GM21447 (cell line): ENCODE measurements around the gene ESYT3.
"Not testable (repeated sequence)": the region's sequence is repeated elsewhere in the genome, so short reads cannot be mapped to it uniquely, and the experiment has no call there.

ENCODE experiments used
- ATAC-seq: cut with Tn5 transposase; IDR thresholded peaks from one replicate; pipeline ENCODE4 v1.9.1; 2021; ENCODE audit not compliant: unreplicated experiment

Gene ESYT3

DNA sequence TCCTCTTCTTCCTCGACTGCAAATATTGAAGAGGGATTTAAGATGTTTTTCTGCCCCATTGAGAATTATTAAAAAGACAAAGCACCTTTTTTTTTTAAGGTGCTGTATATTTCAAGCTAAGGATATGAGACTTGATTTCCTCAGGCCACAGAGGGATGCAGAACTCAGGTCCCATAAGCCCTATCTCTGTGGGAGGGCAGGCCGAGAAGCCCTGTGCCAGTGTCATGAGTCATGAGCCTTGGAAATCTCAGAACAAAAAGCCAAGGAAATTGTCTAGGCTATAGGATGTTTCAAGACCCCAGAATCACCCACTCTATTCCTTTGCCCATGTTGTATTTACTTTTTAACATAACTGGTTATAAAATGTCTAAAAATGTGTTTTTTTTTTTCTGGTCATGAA is 7.3 kb downstream of the ESYT3 start:
- ATAC-seq: no peak

DNA sequence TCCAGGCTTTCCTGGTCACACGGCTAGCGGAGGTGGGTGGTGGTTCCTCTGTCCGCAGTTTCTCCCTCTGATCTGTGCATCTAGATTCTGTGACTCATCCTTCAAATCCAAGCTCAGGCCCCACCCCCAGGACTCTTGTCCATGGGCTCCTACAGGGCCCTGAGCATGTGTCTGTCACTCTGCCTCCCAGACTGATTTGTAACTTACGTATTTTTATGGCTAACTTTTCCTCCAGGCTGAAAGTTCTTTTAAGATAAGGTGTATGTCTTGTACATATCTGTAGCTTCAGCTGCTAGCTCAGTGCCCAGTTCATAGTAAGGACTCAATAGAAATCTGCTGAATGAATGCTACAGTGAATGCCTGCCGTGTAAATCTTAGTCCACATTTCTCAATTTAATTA is 8.0 kb downstream of the ESYT3 start:
- ATAC-seq: no peak

DNA sequence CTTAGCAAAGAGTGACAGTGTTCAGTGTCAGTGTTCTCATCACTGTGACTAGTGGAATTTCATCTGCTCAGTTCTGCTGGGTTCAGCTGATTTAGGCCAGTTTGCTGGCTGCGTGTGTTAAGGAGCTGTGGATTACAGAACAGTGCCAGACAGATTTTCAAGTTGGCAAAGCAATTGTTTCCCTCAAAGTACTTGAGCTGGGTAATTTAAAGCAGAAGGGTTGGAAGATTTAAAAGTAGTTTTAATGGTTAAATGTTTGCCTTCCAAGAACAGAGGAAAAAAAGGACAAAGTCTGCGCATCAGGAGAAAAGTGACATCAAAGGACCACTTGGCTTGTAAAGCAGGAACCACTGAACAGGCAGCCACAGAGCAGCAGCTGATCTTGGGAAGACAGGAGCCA is 8.7 kb downstream of the ESYT3 start:
- ATAC-seq: no peak

DNA sequence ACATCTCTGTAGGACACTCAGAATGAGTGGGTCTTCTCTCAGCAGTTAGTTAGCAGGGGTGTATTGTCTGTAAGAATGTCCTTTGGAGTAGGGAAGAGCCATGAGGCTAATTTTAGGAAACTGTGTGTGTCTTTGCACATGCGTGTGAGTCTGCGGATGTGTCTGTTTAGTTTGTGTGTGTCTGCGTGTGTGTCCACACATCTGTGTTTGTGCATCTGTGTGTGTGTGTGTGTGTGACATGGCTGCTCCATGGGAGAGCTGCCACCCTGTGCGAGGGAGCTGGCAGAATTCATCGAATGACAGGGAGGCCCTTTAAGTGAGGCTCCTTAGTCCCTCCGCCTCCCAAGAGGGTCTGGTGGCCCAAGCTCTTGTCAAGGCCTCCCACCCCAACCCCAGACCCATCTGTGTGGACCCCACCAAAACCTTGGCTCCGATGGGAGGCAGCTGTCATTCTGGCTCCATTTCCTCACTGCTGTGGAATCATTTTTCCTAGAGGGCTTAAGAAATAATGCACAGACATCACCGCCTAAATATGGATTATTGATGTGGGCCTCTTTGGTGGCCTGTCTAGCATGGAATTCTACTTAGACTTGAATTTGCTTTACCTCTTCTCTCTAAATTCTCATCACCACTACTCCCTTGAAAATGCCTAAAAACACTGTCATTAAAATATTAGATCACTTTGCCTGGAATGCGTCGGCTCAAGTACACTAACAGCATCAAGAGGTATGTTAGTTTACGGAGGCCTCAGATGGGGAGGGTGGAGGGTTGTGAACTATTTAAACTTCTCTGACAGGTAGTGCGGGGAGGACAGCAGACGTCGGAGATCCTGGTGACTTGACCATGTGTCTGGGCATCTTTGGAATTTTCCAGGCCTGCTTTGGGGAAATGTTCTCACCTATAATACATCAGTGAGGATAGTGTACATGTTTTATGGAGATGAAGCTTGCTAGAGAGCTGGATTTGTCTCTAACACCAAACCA is 9.4 kb downstream of the ESYT3 start:
- no peak for ATAC-seq

DNA sequence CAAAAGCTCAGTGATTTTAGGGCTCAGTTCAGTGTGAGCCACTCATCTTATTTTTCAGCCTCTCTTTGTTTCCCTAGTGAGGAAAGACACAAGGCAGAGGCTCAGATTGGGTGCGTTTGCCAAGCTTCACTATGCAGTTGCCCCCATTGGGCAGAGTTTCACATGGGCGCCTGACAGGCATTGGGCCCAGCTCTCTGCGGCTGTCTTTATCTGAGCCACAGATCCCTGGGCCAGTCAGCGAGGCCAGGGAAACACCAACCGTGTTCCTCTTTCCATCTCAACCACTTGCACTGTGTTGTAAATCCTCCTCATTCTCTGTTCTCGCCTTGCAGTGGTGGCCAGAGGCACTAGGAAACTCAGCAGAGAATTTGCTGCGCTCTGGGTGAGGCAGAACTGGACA is 10.8 kb downstream of the ESYT3 start:
- ATAC-seq: no peak

DNA sequence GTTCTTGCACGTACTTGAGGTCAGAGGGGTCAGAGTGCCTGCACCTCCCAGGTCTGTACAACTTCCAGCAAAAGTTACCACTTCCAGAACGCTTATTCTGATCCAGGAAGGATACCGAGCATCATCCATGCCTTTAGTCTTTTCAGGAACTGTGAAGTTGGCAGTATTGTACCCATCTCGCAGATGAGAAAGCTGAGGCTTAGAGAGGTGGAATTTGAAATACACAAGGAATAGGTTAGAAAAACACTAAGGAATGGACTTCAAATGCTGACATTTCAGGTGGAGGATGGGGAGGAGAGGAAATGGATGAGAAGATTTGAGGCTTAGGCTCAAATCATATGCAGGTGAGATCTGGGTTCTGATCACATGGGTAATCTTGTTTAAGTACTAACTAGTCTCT is 11.2 kb downstream of the ESYT3 start:
- ATAC-seq: no peak

DNA sequence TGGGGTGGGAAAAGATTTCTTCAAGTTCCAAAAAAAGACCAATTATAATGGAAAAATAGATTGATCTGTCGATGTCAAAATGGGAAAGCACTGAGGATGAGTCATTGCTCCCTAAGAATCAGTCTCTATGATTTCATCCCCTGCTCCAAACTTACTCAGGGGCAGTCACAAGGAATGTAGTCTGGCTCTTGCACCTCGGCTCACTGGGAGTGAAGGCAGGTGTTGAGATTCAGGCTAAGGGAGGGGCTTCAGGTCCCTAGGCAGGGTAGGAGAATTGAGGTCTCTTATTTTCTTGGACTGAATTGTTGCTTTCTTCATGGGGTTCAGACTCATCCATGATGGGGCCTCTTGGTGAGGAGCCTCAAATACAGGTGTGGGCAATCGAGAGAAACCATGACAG is 14.2 kb downstream of the ESYT3 start:
- ATAC-seq: no peak

DNA sequence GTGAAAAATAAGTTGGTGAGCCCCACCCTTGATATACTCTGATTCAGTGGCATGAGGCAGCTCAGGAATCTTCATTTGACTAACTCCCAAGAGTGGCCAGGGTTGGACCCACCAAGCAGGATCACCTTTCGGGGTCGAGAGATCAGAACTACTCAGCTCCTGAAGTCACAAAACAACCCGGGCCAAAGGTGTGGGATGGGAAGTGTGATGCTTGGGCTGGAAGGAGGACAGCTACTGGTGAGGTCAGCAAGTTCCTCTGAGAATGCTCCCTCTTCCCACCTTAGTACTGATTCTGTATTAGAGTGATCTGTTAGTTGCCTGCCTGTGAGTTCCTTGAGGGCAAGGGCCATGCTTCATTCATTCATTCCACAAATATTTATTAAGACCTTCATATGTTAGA is 15.1 kb downstream of the ESYT3 start:
- no peak for ATAC-seq

DNA sequence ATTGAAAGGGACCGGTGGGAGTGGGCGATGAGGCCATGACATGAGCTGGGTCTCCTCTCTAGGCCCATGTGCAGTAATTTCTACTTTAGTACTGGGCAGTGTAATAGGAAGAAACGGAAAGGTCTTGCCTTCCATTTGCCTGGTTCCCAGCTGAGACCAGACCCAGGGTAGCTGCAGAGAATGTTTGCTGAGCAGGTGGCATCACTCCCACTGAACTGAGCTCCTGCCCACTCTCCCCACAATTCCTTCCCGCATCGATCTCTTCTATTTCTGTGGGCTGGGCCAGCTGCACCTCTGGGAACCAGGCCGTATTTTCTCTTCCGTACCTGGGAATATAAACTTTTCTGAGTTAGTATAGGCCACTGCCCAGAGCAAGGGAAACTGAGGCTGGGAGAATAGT is 15.8 kb downstream of the ESYT3 start:
- ATAC-seq: no peak

DNA sequence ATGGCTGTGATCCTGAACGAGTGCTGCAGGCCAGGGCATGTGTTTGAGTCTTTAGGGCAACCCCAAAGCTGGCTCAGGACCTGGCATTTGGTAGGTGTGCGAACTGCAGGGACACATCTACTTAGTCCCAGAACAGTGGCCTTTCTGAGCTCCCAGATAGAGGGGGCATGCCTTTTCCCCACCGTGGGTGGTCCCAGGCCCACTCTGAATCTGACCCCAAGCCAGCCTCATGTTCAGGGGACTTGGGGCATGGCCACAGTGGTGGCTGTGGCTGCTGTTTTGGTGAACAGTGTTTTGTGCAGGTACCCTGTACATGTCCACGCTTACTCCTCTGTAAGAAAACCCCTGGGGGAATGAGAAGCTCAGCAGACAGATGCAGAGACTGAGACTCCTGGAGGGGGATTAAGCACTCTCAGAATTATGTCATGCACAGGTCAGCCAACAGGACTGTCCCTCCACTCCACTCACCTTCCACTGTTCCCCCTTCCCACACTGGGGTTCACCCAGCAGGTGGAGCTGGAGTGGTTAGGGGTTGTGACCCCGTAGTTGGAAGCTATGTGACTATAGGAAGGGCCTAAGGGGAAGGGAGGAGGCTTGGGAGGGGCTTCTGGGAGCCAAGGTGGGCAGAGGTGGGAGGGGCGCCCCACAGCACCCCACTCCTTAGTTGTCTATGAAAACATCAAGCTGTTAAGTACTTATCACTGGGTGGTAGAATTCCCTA is 16.4 kb downstream of the ESYT3 start:
- ATAC-seq: no peak

DNA sequence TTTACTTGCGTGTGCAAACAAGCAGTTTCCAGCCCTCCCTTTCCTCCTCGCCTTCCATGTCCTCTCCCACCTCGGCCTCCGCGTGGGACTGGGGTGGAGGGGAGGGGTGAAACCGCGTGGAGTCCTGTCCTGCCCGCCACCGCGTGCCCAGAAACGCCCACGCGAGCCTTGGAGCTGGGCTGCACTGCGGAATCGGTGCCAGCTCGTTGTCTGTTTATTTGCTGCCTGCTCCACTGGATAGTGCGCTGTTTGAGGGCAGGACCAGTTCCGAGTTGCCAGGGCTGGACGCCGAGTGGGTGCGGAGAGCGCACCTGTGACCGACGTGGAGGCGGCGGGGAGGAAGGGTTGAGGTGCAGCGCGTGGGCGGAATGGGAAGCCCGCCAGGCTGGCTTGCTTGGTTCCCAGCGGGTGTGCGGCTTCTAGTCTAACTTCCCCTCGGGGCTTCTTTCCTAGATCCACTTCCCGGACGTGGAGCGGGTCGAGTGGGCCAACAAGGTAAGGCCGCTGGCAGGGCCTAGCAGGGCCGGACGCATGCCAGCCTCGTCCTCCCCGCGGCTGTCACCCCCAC is 17.3 kb downstream of the ESYT3 start:
- no peak for ATAC-seq

DNA sequence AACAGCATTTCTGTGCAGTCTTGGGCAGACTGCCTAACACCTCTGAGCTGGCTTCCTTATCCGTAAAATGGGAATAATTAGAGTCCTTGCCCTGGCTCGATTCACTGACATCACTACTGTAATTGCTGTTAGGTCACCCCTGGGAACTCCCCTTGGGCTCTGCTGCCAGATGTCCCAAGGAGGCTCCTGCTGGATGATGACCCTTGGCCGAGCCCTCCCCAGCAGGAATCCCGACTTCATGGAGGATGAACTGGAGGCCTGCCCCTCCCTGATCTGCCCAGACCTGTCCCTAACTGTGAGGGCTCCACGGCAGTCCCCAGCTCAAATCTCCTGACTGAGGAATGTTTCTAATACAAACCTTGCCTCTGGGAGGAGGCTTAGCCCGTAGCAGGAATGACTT is 18.0 kb downstream of the ESYT3 start:
- no peak for ATAC-seq

DNA sequence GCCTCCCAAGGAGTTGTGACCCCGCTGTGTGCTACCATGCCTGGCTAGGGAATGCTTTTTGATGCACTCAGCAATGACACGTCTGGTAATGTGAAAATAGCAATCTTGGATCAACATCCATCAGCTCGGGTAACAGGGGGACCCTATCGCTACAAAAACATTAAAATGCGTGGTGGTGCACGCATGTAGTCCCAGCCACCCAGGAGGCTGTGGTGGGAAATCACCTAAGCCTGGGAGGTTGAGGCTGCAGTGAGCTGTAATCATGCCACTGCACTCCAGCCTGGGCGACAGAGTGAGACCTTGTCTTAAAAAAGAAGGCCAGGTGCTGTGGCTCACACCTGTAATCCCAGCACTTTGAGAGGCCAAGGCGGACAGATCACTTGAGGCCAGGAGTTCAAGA is 19.5 kb downstream of the ESYT3 start:
- ATAC-seq: not testable (repeated sequence)

DNA sequence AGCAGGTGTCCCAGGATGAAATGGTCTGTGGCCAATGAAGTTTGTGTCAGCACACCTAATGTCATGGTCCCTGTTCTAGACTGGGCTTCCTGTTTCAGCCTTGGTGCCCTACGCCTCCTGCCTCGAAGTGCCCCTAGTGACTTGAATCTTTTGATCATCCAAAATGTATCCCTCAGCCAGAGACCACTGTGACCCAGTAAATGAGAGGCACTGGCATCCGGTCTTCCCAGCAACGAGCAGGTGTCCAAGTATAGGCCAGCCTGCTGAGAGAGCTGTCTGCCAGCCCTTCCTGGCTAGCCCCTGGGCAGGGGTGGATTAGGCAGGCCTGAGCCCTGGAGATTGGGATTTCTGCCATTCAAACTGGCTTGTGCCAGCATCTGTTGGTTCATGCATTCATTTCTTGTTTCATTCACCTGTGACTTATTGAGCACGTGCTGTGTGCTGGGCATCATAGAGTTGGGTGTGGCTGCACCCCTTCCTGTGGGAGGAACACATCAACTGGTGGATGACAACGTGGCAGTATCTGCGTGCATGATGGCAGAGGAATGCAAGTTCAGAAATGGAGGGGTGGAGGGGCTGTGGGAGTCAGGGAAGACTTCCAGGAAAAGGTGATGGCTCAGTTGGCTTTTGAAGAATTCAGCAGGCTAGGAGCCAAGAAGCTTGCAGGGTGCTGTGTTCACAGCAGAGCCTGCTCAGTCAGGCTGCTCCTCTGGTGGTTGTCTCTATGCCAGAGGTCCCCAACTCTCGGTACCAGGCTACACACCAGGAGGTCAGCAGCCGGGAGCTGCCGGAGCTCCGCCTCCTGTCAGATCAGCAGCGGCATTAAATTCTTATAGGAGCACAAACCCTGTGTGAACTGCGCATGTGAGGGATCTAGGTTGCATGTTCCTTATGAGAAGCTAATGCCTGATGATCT is 21.6 kb downstream of the ESYT3 start:
- no peak for ATAC-seq

DNA sequence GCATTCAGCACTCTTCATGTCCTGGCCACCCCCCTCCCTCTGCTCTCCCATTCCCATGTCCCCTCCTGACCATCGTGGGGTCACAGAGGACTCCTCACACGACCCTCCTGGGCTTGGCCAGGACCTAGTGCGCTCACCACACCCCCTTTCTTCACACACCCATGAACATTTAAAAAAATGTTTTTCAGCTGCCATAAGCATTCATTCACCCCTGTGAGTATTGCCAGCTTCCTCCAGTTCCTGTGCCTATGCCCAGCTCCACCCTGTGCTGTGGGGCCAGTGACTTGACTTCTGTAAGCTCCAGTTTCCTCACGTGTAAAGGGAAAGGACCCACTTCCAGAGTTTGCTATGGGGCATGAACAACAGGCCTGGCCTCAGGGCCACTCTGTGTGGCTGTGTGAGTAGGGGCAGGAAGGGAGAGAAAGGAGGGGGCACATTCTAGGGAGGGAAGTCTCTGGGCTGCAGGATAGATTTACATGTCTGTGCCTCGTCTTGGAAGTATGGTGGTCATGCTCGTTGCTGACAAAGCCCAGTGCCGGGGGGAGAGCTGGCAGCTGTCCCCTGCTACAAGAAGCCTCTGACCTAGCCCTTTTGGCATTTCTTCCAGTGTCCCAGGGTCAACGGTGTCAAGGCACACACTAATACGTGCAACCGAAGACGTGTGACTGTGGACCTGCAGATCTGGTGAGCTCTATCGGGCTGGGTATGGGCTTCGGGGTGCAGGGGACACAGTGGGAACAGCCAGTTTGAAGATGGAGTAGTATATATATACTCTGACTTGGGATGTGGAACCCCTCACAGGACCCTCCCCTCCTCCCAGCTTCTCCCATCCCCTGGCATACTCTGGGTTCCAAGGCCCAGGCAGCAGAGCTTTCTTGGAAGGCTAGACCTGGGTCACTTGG is 22.8 kb downstream of the ESYT3 start:
- ATAC-seq: no peak

DNA sequence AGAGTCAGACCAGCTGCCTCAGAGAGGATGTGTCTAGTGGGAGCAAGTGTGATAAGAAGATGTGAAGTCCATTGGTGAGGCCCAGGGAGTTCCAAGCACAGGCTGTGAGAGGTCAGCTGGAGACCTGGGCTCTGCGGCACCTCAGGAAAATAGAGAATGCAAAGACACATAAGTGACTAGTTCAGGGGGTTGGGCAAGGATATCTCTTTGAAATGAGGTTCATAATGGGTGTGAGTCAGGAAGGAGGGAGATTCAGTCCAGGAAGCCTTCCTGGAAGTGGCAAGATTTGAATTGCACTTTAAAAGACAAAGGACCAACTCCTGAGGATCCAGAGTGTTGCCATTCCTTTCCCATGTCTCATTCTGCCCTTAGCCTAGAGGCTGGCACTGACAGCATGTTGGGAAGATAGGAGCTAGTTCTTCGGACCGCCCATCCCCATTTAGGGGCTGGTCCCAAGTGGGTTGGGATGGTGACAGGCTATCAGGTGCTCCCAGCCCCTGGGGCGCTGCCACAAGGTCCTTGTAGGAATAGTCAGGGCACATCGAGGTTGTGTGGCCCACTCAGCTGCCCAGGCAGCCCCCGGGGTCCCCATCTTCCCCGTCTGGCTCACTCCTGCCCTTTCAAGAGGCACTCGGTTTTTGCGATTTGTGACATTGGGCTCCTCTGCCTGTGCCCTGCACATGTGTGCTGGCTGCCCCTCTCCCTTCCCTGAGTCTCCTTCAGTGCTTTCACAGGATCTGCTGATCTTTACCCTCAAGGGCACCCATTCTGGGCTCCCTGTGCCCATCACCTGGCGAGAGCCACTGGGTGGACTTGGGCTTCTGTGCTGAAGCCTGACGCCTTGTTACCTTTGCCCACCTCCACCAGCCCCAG is 23.7 kb downstream of the ESYT3 start:
- no peak for ATAC-seq

DNA sequence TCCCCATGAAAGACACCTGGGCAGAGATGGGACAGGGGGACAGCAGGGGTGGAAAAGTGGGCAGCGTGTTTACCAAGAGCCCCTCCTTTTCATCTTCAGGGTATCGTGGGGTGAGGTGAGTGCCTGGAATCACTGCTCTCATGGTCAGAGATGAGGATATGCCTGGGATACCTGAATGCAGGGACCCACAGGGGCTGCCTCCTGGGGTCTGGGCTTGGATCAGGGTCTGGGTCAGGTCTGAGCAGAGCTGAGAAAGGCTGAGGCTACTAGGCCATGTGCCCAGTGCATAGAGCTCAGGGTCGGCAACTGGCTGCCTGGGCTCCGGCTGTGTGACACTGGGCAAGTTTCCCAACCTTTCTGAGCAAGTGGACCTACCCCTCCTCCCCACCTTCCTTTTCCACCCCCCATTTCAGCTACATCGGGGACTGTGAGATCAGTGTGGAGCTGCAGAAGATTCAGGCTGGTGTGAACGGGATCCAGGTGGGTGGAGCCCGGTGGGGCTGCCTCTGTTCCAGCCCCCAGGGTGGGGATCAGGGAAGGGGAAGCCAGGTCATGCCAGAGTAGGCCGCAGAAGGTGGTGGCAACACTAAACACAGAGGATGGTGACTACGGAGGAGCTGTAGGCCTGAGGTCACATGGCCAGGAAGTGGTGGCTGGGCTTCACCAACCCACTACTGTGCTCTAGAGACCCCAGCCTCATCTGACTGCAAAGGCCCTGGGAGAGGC is 24.5 kb downstream of the ESYT3 start:
- no peak for ATAC-seq
